ENCODE results near the gene VMO1. TPM values are rescaled to one million over a fixed set of nuclear protein-coding genes. Genes with fewer than 3 reads are reported as not detected.

VMO1 gene
- total RNA-seq, 1 donor from 2014 or later: 0.75 TPM

DNA sequence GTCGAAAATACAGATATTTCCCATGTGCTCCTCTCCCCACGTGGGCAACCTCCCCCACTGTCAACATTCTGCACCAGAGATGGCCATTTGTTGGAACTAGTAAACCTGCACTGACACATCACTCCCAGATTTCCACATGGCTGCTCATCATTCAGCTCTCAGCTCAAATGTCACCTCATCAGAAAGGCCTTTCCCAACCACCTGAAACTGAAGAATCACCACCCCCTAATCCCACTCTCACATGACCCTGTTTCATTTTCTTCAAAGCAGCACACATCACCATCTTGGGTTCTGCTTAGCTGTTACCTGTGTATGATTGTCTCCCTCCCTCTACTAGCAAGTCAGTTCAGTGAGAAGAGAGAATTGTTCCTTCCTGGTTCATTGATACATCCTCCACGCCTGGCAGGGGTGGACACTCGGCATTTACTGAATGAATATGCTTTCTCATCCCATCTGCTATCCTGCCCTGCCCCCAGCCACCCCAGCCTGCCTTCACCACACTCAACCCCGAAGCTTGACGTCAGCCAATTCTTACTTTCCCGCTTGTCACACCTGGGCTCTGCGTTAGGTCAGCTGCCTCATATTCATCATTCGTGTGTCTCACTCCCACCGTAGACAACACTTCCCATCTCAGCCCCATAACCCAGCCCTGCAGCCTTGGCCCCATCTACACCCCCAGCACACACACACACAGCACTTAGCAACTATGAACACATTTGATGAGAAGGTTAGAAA, 14.5 kb upstream of the VMO1 start:
- no peak overlapping the region for H2AFZ ChIP-seq (ENCODE audit: low read depth, low read length)
- no peak overlapping the region for H3K4me2 ChIP-seq (ENCODE audit: low read length)
- no peaks in the 10 kb centered on the region for H3K27me3 ChIP-seq (ENCODE audit: insufficient read depth, low read length)
- Mint-ChIP-seq H3K4me3 (ENCODE audit: unreplicated experiment) (peak overlapping the region; percentile 43), H3K27me3 (ENCODE audit: low read depth, unreplicated experiment) (no peaks in the 10 kb centered on the region), H3K27ac (ENCODE audit: unreplicated experiment) (no peak overlapping the region), H3K36me3 (ENCODE audit: low read depth, unreplicated experiment) (peaks cover 7% of the 10 kb centered on the region), H3K9me3 (ENCODE audit: unreplicated experiment) (no peaks in the 10 kb centered on the region), H3K4me1 (ENCODE audit: low read depth, unreplicated experiment) (peaks cover 3% of the 10 kb centered on the region)
- no peak overlapping the region for H3K4me3 ChIP-seq (ENCODE audit: insufficient read depth, low read depth, low read length)
- peaks cover 4% of the 10 kb centered on the region for H3K4me1 ChIP-seq (ENCODE audit: insufficient read depth, low read length)
- no peak for TF ChIP-seq EZH2 (IDR thresholded peaks at IDR 0.05; ENCODE audit: insufficient read depth, low read length)
- TF ChIP-seq, protein P1, sequence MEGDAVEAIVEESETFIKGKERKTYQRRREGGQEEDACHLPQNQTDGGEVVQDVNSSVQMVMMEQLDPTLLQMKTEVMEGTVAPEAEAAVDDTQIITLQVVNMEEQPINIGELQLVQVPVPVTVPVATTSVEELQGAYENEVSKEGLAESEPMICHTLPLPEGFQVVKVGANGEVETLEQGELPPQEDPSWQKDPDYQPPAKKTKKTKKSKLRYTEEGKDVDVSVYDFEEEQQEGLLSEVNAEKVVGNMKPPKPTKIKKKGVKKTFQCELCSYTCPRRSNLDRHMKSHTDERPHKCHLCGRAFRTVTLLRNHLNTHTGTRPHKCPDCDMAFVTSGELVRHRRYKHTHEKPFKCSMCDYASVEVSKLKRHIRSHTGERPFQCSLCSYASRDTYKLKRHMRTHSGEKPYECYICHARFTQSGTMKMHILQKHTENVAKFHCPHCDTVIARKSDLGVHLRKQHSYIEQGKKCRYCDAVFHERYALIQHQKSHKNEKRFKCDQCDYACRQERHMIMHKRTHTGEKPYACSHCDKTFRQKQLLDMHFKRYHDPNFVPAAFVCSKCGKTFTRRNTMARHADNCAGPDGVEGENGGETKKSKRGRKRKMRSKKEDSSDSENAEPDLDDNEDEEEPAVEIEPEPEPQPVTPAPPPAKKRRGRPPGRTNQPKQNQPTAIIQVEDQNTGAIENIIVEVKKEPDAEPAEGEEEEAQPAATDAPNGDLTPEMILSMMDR (IDR thresholded peaks at IDR 0.05; ENCODE audit: insufficient read depth, low read depth, low read length): no peak
- no peak overlapping the region for H3K9ac ChIP-seq (ENCODE audit: low read length)
- H4K20me1 ChIP-seq (ENCODE audit: insufficient read depth, low read length): peaks cover 7% of the 10 kb centered on the region
- H3K9me3 ChIP-seq (ENCODE audit: insufficient read depth, low read depth, low read length): no peaks in the 10 kb centered on the region
- peaks cover 23% of the 10 kb centered on the region for H3K79me2 ChIP-seq (ENCODE audit: insufficient read depth, low read length)
- FAIRE-seq: no peak
- H3K36me3 ChIP-seq (ENCODE audit: insufficient read depth, low read length): peaks cover 18% of the 10 kb centered on the region
- DNase-seq (ENCODE audit: low read depth): no peak
- H3K27ac ChIP-seq (ENCODE audit: low read depth, low read length): no peak overlapping the region

DNA sequence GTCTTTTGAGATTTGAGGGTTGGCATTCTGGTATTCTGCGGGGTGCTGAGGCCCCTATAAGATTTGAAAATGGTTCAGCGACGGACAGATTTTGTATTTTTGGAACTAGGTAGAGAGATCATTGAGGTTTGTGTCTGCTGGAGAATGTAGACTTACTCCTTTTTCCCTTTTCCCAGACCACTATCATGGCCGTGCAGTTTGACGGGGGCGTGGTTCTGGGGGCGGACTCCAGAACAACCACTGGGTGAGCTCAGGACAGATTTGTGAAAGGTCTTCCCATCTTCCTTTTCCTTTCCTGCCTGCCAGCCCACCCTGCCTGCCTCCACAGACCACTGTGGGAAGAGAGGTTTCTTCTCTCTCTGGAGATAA, 10.4 kb upstream of the VMO1 start:
- Mint-ChIP-seq H3K4me1 (ENCODE audit: low read depth, unreplicated experiment) (peaks cover 3% of the 10 kb centered on the region), H3K27me3 (ENCODE audit: low read depth, unreplicated experiment) (peaks cover 5% of the 10 kb centered on the region), H3K27ac (ENCODE audit: unreplicated experiment) (peak overlapping the region; percentile 98), H3K9me3 (ENCODE audit: unreplicated experiment) (peaks cover 2% of the 10 kb centered on the region), H3K4me3 (ENCODE audit: unreplicated experiment) (peak overlapping the region; percentile 96), H3K36me3 (ENCODE audit: low read depth, unreplicated experiment) (peaks cover 4% of the 10 kb centered on the region)
- H3K36me3 ChIP-seq (ENCODE audit: insufficient read depth, low read length): peaks cover 18% of the 10 kb centered on the region
- H3K4me1 ChIP-seq (ENCODE audit: insufficient read depth, low read length): peaks cover 4% of the 10 kb centered on the region
- peak; percentile 72 for FAIRE-seq
- peak overlapping the region; percentile 96 for H3K4me3 ChIP-seq (ENCODE audit: insufficient read depth, low read depth, low read length)
- H3K27me3 ChIP-seq (ENCODE audit: insufficient read depth, low read length): peaks cover 2% of the 10 kb centered on the region
- TF ChIP-seq EZH2 (IDR thresholded peaks at IDR 0.05; ENCODE audit: insufficient read depth, low read length): no peak
- TF ChIP-seq, protein P1 (IDR thresholded peaks at IDR 0.05; ENCODE audit: insufficient read depth, low read depth, low read length): no peak
- DNase-seq (ENCODE audit: low read depth): no peak
- H3K79me2 ChIP-seq (ENCODE audit: insufficient read depth, low read length): peaks cover 23% of the 10 kb centered on the region
- H3K27ac ChIP-seq (ENCODE audit: low read depth, low read length): peak overlapping the region; percentile 88
- peaks cover 7% of the 10 kb centered on the region for H4K20me1 ChIP-seq (ENCODE audit: insufficient read depth, low read length)
- H3K9ac ChIP-seq (ENCODE audit: low read length): peak overlapping the region; percentile 97
- no peaks in the 10 kb centered on the region for H3K9me3 ChIP-seq (ENCODE audit: insufficient read depth, low read depth, low read length)
- H2AFZ ChIP-seq (ENCODE audit: low read depth, low read length): peak overlapping the region; percentile 72
- peak overlapping the region; percentile 89 for H3K4me2 ChIP-seq (ENCODE audit: low read length)

DNA sequence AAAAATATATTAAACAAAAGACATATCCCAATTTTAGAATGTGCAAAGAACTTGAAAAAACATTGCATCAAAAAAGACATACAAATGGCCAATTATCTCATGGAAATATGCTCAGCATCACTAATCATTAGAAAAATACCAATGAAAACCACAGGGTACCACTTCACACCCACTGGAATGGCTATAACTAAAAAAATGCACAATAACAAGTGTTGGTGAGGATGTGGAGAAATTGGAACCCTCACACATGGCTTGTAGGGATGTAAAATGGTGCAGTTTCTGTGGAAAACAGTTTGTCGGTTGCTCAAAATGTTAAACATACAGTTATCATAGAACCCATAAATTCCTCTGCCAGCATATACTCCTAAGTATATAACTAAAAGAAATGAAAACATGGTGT, 9.0 kb upstream of the VMO1 start:
- peaks cover 3% of the 10 kb centered on the region for H3K4me1 Mint-ChIP-seq (ENCODE audit: low read depth, unreplicated experiment)
- H3K4me3 Mint-ChIP-seq (ENCODE audit: unreplicated experiment): peak overlapping the region; percentile 96

More for the DNA sequence above, 9.0 kb upstream of the VMO1 start:
- DNase-seq (ENCODE audit: low read depth) (no peak), FAIRE-seq (no peak)
- H3K27ac ChIP-seq (ENCODE audit: low read depth, low read length): no peak overlapping the region
- peaks cover 8% of the 10 kb centered on the region for H3K4me1 ChIP-seq (ENCODE audit: insufficient read depth, low read length)
- no peak overlapping the region for H3K4me2 ChIP-seq (ENCODE audit: low read length)
- peaks cover 5% of the 10 kb centered on the region for H3K27me3 Mint-ChIP-seq (ENCODE audit: low read depth, unreplicated experiment)
- H3K9me3 Mint-ChIP-seq (ENCODE audit: unreplicated experiment): peaks cover 2% of the 10 kb centered on the region
- H3K9ac ChIP-seq (ENCODE audit: low read length): no peak overlapping the region
- TF ChIP-seq EZH2 (IDR thresholded peaks at IDR 0.05; ENCODE audit: insufficient read depth, low read length): no peak
- TF ChIP-seq, protein P1 (IDR thresholded peaks at IDR 0.05; ENCODE audit: insufficient read depth, low read depth, low read length): no peak
- peaks cover 7% of the 10 kb centered on the region for H4K20me1 ChIP-seq (ENCODE audit: insufficient read depth, low read length)
- H3K27ac Mint-ChIP-seq (ENCODE audit: unreplicated experiment): peak overlapping the region; percentile 98
- peak overlapping the region; percentile 72 for H2AFZ ChIP-seq (ENCODE audit: low read depth, low read length)
- H3K79me2 ChIP-seq (ENCODE audit: insufficient read depth, low read length): peaks cover 23% of the 10 kb centered on the region
- peaks cover 18% of the 10 kb centered on the region for H3K36me3 ChIP-seq (ENCODE audit: insufficient read depth, low read length)
- H3K9me3 ChIP-seq (ENCODE audit: insufficient read depth, low read depth, low read length): no peaks in the 10 kb centered on the region
- no peak overlapping the region for H3K4me3 ChIP-seq (ENCODE audit: insufficient read depth, low read depth, low read length)
- peaks cover 4% of the 10 kb centered on the region for H3K36me3 Mint-ChIP-seq (ENCODE audit: low read depth, unreplicated experiment)
- H3K27me3 ChIP-seq (ENCODE audit: insufficient read depth, low read length): peaks cover 2% of the 10 kb centered on the region
